ENCODE results near the gene CNBP.
"Not testable (repeated sequence)": the region's sequence is repeated elsewhere in the genome, so short reads cannot be mapped to it uniquely, and the experiment has no call there.

CNBP gene

GRCh38 chr3:129184784-129185542, 1.3 kb upstream of the CNBP start:
- DNase-seq (ENCODE audit: low spot score) = not testable (repeated sequence)

- no peak for DNase-seq (ENCODE audit: low spot score)
Measured at GRCh38 chr3:129184396-129184657, 631 bp upstream of the CNBP start.

DNA sequence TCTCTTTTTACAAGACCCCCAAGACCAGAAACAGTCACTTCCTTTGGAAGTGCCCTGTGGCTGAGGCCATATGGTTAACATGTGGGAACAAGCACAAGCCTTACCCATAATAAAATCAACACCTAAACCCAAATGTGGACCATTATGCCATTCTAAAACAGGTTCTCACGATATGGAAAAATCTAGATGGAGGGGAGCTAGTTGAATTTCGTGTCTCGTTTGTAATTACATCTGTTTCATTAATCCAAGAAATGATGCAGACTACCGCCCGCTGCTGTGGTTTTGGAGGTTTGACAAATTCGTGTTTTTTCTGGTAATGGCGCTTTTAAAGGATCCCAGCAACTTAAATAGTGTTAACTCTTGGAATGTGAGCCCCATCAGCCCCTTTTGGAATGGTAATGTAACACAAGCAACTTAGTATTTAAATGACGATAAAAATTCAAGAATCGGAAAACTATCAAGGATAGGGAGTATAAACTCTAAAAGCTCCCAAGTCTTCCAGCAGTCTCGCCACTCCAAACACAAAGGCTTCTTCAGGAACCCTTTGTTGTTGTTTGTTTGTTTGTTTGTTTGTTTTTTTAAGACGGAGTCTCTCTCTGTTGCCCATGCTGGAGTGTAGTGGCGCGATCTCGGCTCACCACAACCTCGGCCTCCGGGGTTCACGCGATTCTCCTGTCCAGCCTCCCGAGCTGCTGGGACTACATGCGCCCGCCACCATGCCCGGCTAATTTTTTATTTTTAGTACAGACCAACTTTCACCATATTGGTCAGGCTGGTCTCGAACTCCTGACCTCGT, 1.1 kb downstream of the CNBP start:
- DNase-seq (ENCODE audit: low spot score) = no peak

- DNase-seq (ENCODE audit: low spot score) = no peak
Measured at GRCh38 chr3:129181819-129182218, 1.9 kb downstream of the CNBP start.

DNA sequence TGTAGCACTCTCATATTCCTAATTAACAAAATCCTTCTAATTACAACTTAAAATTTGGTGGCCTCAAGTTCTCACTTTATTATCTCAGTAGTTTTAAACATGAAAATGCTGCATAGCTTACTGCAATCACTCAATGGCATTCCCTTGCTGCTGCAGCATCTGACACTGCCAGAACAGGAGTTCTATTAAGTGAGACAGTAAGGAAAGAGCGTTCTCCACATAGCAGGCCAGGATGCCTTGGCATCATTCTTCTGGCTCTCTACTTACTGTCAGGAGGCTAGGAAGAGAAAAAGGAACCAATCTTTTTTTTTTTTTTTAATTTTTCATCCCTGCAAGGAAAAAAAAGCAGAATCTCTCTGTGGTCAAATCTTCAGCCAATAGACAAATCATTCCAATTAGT, 3.2 kb downstream of the CNBP start:
- DNase-seq (ENCODE audit: low spot score) = no peak

GRCh38 chr3:129176051-129176450, 7.6 kb downstream of the CNBP start:
- no peak for DNase-seq (ENCODE audit: low spot score)

DNA sequence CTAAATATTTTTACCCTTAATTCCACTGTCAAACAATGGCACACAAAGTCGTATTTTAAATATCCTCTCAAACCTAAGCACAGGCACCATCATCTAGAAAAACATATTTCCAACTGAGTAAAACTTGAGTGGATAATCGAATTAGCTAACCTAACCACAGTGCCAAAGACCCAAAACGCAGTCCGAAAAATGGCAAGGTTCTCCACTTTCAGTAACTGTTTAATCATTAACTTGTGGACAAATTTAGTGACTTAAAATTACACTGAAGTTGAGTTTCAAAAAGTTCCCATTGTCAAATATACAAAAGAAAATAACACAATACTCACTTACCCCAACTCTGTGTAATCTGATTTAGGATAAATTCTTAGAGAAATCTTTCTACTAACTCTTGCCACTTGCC, 10.0 kb downstream of the CNBP start:
- no peak for DNase-seq (ENCODE audit: low spot score)

- DNase-seq (ENCODE audit: low spot score) = no peak
Measured at GRCh38 chr3:129173206-129173605, 10.5 kb downstream of the CNBP start.

DNA sequence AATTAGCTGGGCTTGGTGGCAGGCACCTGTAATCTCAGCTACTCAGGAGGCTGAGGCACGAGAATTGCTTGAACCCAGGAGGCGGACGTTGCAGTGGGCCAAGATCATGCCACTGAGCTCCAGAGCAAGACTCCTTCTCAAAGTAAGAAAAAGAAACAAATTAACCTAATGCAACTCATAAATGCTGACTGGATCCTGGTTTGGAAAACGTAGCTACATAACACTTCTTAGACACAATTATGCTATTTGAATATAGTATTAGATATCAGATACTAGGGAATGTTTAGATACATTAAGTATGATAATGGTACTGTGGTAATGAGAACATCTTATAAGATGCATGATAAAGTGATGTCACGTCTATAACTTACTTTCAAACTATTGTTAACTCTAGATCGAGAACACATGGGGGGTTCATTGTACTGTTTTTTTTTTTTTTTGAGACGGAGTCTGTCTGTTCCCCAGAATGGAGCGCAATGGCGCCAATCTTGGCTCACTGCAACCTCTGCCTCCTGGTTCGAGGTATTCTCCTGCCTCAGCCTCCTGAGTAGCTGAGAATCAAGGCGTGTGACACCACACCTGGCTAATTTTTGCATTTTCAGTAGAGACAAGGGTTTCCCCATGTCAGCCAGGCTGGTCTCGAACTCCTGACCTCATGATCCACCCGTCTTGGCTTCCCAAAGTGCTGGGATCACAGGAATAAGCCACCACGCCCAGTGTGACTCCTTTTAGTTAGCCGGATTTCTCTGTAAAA, 16.9 kb downstream of the CNBP start:
- no peak for DNase-seq (ENCODE audit: low spot score)

GRCh38 chr3:129165594-129165993, 18.1 kb downstream of the CNBP start:
- DNase-seq (ENCODE audit: low spot score) = not testable (repeated sequence)

- DNase-seq (ENCODE audit: low spot score) = no peak
Measured at GRCh38 chr3:129164500-129164899, 19.2 kb downstream of the CNBP start.

DNA sequence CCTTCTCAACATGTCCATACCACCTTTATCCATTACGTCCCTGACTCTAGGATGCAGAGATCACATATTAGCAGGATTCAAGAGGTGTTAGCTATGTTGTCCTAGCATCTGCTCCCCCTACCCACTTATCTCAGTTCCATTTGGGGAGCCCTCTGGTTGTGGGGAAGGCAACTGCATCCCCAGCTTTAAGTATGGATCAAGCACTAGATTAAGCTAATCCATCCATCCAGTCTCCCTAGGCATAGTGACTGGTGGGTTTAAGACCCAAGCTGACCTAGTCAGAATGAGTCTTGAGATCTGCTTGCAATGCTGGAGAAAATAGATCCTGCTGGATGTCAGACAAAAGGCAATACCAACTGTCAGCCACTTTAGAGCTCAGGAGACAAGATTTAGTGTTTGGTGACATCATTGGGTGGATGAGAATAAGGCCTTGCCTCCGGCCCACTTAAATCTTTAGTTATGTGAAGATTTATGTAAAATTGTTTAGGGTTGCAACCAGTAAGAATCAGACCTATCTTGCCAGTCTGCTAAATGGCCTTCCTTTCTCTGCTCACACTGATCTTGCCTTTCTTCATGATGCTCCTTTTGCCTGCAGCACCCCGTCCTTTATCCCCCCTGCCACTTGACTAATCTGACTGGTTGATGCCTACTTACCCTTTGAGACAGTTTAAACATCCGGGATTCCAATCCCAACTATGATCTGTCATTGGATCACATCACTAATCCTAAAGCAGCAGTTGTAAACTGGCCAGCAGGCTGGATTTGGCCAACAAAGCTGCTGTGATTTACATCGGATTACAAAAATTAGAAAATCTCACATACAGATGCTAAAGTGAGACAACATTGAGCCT, 20.7 kb downstream of the CNBP start:
- no peak for DNase-seq (ENCODE audit: low spot score)

GRCh38 chr3:129161860-129162271, 21.8 kb downstream of the CNBP start:
- no peak for DNase-seq (ENCODE audit: low spot score)

DNA sequence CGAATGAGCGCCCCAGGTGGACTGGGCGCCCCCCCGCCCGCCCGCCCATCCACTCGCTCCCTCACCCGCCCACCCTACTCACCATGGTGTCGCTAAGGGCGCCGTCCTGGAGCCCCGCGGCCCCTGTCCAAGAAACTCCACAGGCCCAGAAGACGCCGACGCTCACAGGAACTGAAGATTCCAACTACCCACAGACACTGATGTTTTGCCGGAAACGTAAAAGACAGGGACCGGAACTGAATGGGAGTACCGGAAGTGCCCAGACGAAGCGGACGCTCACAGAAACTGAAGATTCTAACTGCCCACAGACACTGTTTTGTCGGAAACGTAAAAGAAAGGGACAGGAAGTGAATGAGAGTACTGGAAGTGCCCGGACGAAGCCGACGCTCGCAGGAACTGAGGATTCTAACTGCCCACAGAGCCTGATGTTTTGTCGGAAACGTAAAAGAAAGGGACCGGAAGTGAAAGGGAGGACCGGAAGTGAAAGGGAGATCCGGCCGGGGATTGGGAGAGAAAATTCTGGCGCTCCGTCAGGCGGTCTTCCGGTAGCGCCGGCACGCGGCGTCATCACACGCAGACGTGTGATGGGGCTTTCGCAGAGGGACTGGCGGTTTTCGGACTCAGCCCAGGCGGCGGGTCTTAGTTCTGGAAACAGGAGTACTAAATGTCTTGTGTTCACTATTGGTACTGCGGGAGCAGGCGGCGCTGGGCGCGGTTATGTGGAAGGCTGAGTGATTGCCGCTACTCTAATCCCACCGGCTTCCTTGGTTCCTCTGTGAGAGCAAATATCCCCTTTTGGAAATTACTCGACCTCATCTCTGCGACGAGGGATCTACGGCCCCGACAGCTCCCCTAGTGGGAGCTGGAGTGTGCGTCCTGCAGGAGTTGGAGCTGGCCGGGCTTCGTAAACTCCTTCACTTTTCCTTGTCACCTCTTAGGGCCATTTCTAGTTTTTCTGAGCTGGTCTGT, 22.5 kb downstream of the CNBP start, which contains the start of gene ISY1:
TSS of gene ISY1 (minus strand) at position 173 of the 969 bp plus-strand sequence. CDS start at position 85, 88 bp downstream.
- peak; percentile 91 for DNase-seq (ENCODE audit: low spot score)

DNA sequence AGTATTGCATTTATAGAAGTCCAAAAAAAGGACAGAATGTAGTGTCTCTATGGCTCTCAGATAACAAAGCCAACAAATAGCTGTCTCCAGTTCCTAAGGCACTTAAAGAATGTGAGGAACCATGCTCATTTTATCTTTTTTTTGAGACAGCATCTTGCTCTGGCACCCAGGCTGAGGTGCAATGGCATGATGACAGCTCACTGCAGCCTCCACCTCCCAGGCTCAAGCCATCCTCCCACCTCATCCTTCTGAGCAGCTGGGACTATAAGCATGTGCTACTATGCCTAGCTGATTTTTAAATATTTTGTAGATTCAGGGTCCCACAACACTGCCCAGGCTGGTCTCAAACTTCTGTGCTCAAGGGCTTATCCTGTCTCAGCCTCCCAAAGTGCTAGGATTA, 38.9 kb downstream of the CNBP start:
- no peak for DNase-seq (ENCODE audit: low spot score)

DNA sequence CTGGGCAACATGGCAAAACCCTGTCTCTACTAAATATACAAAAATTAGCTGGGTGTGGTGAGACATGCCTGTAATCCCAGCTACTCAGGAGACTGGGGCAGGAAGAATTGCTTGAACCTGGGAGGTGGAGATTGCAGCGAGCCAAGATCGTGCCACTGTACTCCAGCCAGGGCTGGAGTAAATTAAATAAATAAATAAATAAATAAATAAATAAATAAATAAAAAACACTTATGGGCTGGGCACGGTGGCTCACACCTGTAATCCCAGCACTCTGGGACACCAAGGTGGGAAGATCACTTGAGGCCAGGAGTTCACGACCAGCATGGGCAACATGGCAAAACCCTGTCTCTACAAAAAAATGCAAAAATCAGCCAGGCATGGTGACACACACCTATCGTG, 42.7 kb downstream of the CNBP start:
- not testable (repeated sequence) for DNase-seq (ENCODE audit: low spot score)

GRCh38 chr3:129139911-129140310, 43.8 kb downstream of the CNBP start:
- no peak for DNase-seq (ENCODE audit: low spot score)

DNA sequence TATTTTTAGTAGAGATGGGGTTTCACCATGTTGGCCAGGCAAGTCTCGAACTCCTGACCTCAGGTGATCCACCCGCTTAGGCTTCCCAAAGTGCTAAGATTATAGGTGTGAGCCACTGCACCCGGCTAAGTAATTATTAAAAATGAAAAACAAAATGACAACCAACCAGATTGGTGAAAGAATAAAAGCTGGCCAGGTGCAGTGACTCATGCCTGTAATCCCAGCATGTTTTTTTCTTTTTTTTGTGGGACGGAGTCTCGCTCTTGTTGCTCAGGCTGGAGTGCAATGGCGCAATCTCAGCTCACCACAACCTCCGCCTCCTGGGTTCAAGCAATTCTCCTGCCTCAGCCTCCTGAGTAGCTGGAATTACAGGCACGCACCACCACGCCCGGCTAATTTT, 47.4 kb downstream of the CNBP start:
- DNase-seq (ENCODE audit: low spot score) = not testable (repeated sequence)

GRCh38 chr3:129132097-129132866, 51.4 kb downstream of the CNBP start:
- DNase-seq (ENCODE audit: low spot score) = no peak
